Endothelial cell of umbilical vein (primary cell): ENCODE measurements around the gene SPART. TPM values are rescaled to one million over a fixed set of nuclear protein-coding genes. Genes with fewer than 3 reads are reported as not detected.

Experiments
- BruUV-seq: library from RNA; stranded (reverse); fragments of 400-500 nt; replicated peaks from 2 replicates; lab custom pipeline; 2021; lab: Mats Ljungman, UMichigan
- CTCF ChIA-PET: fragments of 300-600, 350-600 bp; sonication (Branson Sonifier 250); formaldehyde crosslinking; loops from one replicate; lab custom pipeline; 2021; ENCODE audit warnings: antibody characterized with exemption, inconsistent platforms; lab: Charles Lee
- POLR2A ChIA-PET: fragments of 300-600, 350-600 bp; sonication (Branson Sonifier 250); formaldehyde crosslinking; loops from one replicate; lab custom pipeline; 2021; ENCODE audit warnings: antibody characterized with exemption, inconsistent platforms; lab: Charles Lee
- DNase-seq: peaks from one replicate; pipeline ENCODE4 v3.0.0-alpha.2; 2011; ENCODE audit warnings: low read depth, low spot score
- FAIRE-seq: peaks from 2 replicates; lab custom pipeline; 2011; peaks lifted over from hg19 to GRCh38; lab: Jason Lieb, UNC
- H2AFZ ChIP-seq: 2 replicates; pipeline ENCODE4 v1.6.0; 2012; ENCODE audit warnings: low read depth, low read length, control low read depth, inconsistent platforms
- H3K27ac ChIP-seq: 2 replicates; pipeline ENCODE4 v1.5.1; 2011; ENCODE audit warnings: low read depth, mild to moderate bottlenecking, control low read depth, low read length, moderate library complexity; ENCODE audit not compliant: insufficient read depth
- H3K27me3 ChIP-seq, 2 experiments: 2 replicates each; pipeline versions ENCODE4 v1.6.0 to v1.6.1; 2011; ENCODE audit warnings: low read length in 2 of 2, mixed read lengths in 1 of 2; ENCODE audit not compliant: control insufficient read depth in 2 of 2, insufficient read depth in 2 of 2
- H3K36me3 ChIP-seq, 2 experiments: 2 replicates in 1 of 2; 3 replicates in 1 of 2; pipeline ENCODE4 v1.5.1; 2011; ENCODE audit warnings: low read length in 2 of 2, mild to moderate bottlenecking in 1 of 2, moderate library complexity in 1 of 2; ENCODE audit not compliant: control insufficient read depth in 2 of 2, insufficient read depth in 2 of 2; ENCODE audit errors: extremely low read depth in 1 of 2
- H3K4me1 ChIP-seq: 3 replicates; pipeline ENCODE4 v1.5.1; 2011; ENCODE audit warnings: mild to moderate bottlenecking, low read length; ENCODE audit not compliant: control insufficient read depth, insufficient read depth; ENCODE audit errors: extremely low read depth
- H3K4me2 ChIP-seq: 2 replicates; pipeline ENCODE4 v1.6.1; 2011; ENCODE audit warnings: low read length, control low read depth, mixed read lengths; ENCODE audit not compliant: insufficient read depth
- H3K4me3 ChIP-seq, 3 experiments: fragments of 200-600 bp in 1 of 3; sonication (generic), shearing (Covaris generic) in 1 of 3; replicated peaks in 1 of 3; 2 replicates each; pipeline ENCODE4 v1.5.1; 2011 to 2016; ENCODE audit warnings: control low read depth in 3 of 3, low read length in 3 of 3, mild to moderate bottlenecking in 2 of 3, inconsistent platforms in 1 of 3, low read depth in 1 of 3, moderate library complexity in 1 of 3; ENCODE audit not compliant: insufficient read depth in 1 of 3
- H3K79me2 ChIP-seq: 2 replicates; pipeline ENCODE4 v1.6.0; 2012; ENCODE audit warnings: low read length, inconsistent platforms; ENCODE audit not compliant: control insufficient read depth, insufficient read depth
- H3K9ac ChIP-seq: replicated peaks from 2 replicates; pipeline ENCODE3; 2011; ENCODE audit warnings: low read length, control low read depth; ENCODE audit not compliant: insufficient read depth; ENCODE audit errors: extremely low read depth
- H3K9me1 ChIP-seq: replicated peaks from 3 replicates; pipeline ENCODE4 v1.6.0; 2011; ENCODE audit warnings: mild to moderate bottlenecking, low read length; ENCODE audit not compliant: control insufficient read depth, insufficient read depth; ENCODE audit errors: extremely low read depth
- H3K9me3 ChIP-seq: replicated peaks from 2 replicates; pipeline ENCODE4 v1.5.1; 2012; ENCODE audit warnings: low read length, inconsistent platforms; ENCODE audit not compliant: control insufficient read depth, insufficient read depth
- H4K20me1 ChIP-seq: replicated peaks from 2 replicates; pipeline ENCODE3; 2011; ENCODE audit warnings: mild to moderate bottlenecking, low read length; ENCODE audit not compliant: control insufficient read depth, insufficient read depth; ENCODE audit errors: extremely low read depth
- EZH2 ChIP-seq: IDR thresholded peaks from 2 replicates; pipeline ENCODE4 v1.6.1; 2012; ENCODE audit warnings: borderline replicate concordance, low read depth, mild to moderate bottlenecking, moderate library complexity, low read length, inconsistent platforms; ENCODE audit not compliant: severe bottlenecking
- FOS ChIP-seq: IDR thresholded peaks from 2 replicates; pipeline ENCODE4 v1.6.1; 2011; ENCODE audit warnings: mild to moderate bottlenecking, low read length, moderate library complexity, borderline replicate concordance; ENCODE audit not compliant: insufficient read depth
- GATA2 ChIP-seq: IDR thresholded peaks from 2 replicates; pipeline ENCODE4 v1.7.0; 2011; ENCODE audit warnings: low read depth, mild to moderate bottlenecking, moderate library complexity, mixed read lengths, low read length; ENCODE audit not compliant: insufficient read length, insufficient read depth
- JUN ChIP-seq: IDR thresholded peaks from 2 replicates; pipeline ENCODE4 v1.6.1; 2011; ENCODE audit warnings: borderline replicate concordance, low read depth; ENCODE audit not compliant: insufficient read length, insufficient read depth
- MYC ChIP-seq: IDR thresholded peaks from one replicate; pipeline ENCODE4 v1.6.1; 2011; ENCODE audit warnings: mild to moderate bottlenecking, low read depth, low read length
- POLR2A ChIP-seq: IDR thresholded peaks from 2 replicates; pipeline ENCODE4 v1.6.1; 2012; ENCODE audit warnings: low read depth, mild to moderate bottlenecking, control low read depth, low read length
- POLR2AphosphoS5 ChIP-seq: IDR thresholded peaks from 2 replicates; pipeline ENCODE4 v1.6.1; 2012; ENCODE audit warnings: low read depth, mild to moderate bottlenecking, control low read depth, low read length, moderate library complexity; ENCODE audit not compliant: insufficient read depth
- dilution Hi-C: fragments of 300-500 bp; cut with MboI; formaldehyde crosslinking; loops from one replicate; pipeline ENCODE4 v1.15.0; 2019; ENCODE audit warnings: low sequenced_read_pairs; ENCODE audit not compliant: extremely low pct_ligation_motif_present
- intact Hi-C: fragments of 100-400 bp; cut with micrococcal nuclease; formaldehyde crosslinking; loops from one replicate; pipeline ENCODE4 v1.10.0; 2022
- polyA plus RNA-seq, 4 experiments: library from polyadenylated mRNA; depleted of rRNA in 3 of 4; stranded (reverse) in 3 of 4; unstranded in 1 of 4; fragments of >200 nt; gene quantifications; 2 replicates each; pipeline versions ENCODE4 v1.2.1 to v1.2.3, GENCODE V29; 2011 to 2012; ENCODE audit warnings: missing spikeins in 1 of 4
- total RNA-seq: library from RNA; stranded (reverse); gene quantifications from 2 replicates; pipeline ENCODE4 v1.2.3, GENCODE V29; 2021
- TF ChIP-seq, protein P1 (sequence below): IDR thresholded peaks from 2 replicates; pipeline ENCODE4 v1.6.1; 2011; ENCODE audit not compliant: insufficient read depth, insufficient read length
- TF ChIP-seq, protein P2 (sequence below), 2 donors: IDR thresholded peaks; 1 replicate in 1 of 2; 2 replicates in 1 of 2; pipeline ENCODE4 v1.5.1; 2011; ENCODE audit warnings: low read length in 2 of 2, mild to moderate bottlenecking in 2 of 2, moderate library complexity in 2 of 2, control low read depth in 1 of 2, inconsistent platforms in 1 of 2, low read depth in 1 of 2; ENCODE audit not compliant: insufficient read depth in 1 of 2; ENCODE audit errors: extremely low read depth in 1 of 2

Gene SPART
- total and polyA plus RNA-seq, 2 donors (not counting 3 experiments of a cell fraction or from before 2014, with no cell fraction given), result 40.8 to 73.6 TPM

DNA sequence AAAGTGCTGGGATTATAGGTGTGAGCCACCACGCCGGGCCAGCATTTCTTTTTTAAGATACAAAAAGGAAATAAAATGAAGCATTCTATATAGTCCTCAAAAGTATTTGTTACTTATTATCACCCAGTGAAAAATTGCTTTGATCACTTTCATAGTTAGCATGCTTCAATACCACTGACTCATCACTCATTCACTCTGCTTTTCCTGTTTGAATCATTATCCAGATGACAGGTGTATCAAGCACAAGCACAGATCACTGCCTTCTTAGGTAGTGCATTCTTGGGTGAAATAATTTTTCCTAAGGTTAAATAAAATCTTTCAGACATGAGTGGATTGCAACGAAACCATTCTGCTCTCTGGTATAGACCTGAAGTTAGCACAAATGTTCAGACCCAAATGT is 35.8 kb upstream of the SPART start:
- FAIRE-seq (no peak), DNase-seq (no peak)
- Histone ChIP-seq H3K79me2 (no peaks in the 10 kb centered on the region), H3K9me1 (no peaks in the 10 kb centered on the region), H3K36me3 (no peaks in the 10 kb centered on the region), H3K9ac (no peak overlapping the region), H3K4me2 (no peak overlapping the region), H3K9me3 (no peaks in the 10 kb centered on the region), H3K4me1 (no peaks in the 10 kb centered on the region), H3K4me3 (no peak overlapping the region), H4K20me1 (no peaks in the 10 kb centered on the region), H3K27ac (no peak overlapping the region), H3K27me3 (peaks cover 0 to 4% of the 10 kb centered on the region in 2 experiments), H2AFZ (no peak overlapping the region)
- dilution Hi-C loops (no loop called here), intact Hi-C loops (no loop called here)
- CTCF ChIA-PET, result interaction anchor here (1.4 kb wide), 1 partner anchor 14 kb away, joined by 4 read pairs; no protein-coding TSS in a partner anchor
- TF ChIP-seq FOS (peak; percentile 46), POLR2A (no peak)
- BruUV-seq, result no TSS peak
- POLR2A ChIA-PET, result no interaction called here

DNA sequence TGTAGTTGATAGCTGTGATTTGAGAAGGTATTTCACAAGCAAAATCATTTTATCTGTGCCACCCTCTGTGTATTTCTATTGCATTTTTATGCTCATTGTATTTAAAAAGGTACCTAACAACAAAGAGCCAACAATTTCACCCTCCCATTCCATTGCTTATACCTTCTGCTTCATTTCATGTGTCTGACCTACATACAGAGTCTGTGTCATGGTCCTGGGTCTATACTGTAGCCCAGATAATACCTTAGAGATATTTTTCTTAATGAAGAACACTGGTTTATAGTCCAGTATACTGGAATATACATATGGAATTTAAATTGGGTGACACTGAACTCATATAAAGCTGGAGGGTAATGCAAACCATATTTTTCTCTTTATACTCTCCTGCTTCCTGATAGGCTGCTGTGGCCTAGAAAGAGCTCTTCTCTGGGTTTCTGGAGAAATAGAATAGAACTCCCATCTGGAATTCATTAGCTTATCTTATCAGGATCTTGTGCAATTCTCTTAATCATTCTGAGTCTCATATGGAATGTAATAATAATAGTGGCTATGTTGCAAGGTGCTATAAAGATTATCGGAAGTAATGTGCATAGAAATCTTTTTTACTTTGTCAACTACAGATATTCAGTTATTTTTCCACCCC is 31.8 kb upstream of the SPART start:
- CTCF ChIA-PET, result interaction anchor here (0.6 to 1.2 kb wide), 4 partner anchors 8 to 21 kb away, joined by 3 to 4 read pairs (median 3); no protein-coding TSS in a partner anchor

More for the DNA sequence above, 31.8 kb upstream of the SPART start:
- BruUV-seq, result no TSS peak
- no peak overlapping the region for H3K9ac ChIP-seq
- H2AFZ ChIP-seq, result no peak overlapping the region
- H3K27me3 ChIP-seq, result peaks cover 0 to 4% of the 10 kb centered on the region in 2 experiments
- intact Hi-C loops, result no loop called here
- TF ChIP-seq GATA2 (no peak), FOS (no peak), POLR2AphosphoS5 (no peak), JUN (no peak), MYC (no peak), EZH2 (no peak)
- TF ChIP-seq, protein P1, sequence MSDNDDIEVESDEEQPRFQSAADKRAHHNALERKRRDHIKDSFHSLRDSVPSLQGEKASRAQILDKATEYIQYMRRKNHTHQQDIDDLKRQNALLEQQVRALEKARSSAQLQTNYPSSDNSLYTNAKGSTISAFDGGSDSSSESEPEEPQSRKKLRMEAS, result no peak
- TF ChIP-seq, protein P2, sequence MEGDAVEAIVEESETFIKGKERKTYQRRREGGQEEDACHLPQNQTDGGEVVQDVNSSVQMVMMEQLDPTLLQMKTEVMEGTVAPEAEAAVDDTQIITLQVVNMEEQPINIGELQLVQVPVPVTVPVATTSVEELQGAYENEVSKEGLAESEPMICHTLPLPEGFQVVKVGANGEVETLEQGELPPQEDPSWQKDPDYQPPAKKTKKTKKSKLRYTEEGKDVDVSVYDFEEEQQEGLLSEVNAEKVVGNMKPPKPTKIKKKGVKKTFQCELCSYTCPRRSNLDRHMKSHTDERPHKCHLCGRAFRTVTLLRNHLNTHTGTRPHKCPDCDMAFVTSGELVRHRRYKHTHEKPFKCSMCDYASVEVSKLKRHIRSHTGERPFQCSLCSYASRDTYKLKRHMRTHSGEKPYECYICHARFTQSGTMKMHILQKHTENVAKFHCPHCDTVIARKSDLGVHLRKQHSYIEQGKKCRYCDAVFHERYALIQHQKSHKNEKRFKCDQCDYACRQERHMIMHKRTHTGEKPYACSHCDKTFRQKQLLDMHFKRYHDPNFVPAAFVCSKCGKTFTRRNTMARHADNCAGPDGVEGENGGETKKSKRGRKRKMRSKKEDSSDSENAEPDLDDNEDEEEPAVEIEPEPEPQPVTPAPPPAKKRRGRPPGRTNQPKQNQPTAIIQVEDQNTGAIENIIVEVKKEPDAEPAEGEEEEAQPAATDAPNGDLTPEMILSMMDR (IDR thresholded peaks at IDR 0.05; ENCODE audit: extremely low read depth in 1 of 2, insufficient read depth in 1 of 2, low read depth in 1 of 2, low read length in 2 of 2), result no peak
- H3K79me2 ChIP-seq, result no peaks in the 10 kb centered on the region
- no peak overlapping the region for H3K27ac ChIP-seq
- no peak for FAIRE-seq
- no peaks in the 10 kb centered on the region for H3K9me3 ChIP-seq
- no peaks in the 10 kb centered on the region for H3K9me1 ChIP-seq
- H3K4me2 ChIP-seq, result no peak overlapping the region
- dilution Hi-C loops, result no loop called here
- DNase-seq, result no peak
- no peaks in the 10 kb centered on the region for H3K36me3 ChIP-seq
- no peaks in the 10 kb centered on the region for H4K20me1 ChIP-seq
- POLR2A ChIA-PET, result no interaction called here
- no peak overlapping the region for H3K4me3 ChIP-seq
- H3K4me1 ChIP-seq, result no peaks in the 10 kb centered on the region
